H1 (cell line): ENCODE results near the gene GPATCH2.

ENCODE experiments used
- BACH1 ChIP-seq: IDR thresholded peaks from 2 replicates; pipeline ENCODE4 v1.6.1; 2012; ENCODE audit warnings: low read length, improper control_type of control experiment
- CTCF ChIP-seq, 3 experiments: IDR thresholded peaks; 1 replicate in 2 of 3; 2 replicates in 1 of 3; pipeline versions ENCODE4 v1.5.1 to v1.6.1; 2011; ENCODE audit warnings: low read length in 3 of 3, mild to moderate bottlenecking in 3 of 3, inconsistent platforms in 2 of 3, low read depth in 1 of 3, moderate library complexity in 1 of 3; ENCODE audit not compliant: insufficient read depth in 1 of 3; ENCODE audit errors: control extremely low read depth in 1 of 3
- EP300 ChIP-seq, 2 experiments: IDR thresholded peaks; 1 replicate in 1 of 2; 2 replicates in 1 of 2; pipeline ENCODE4 v1.6.1; 2011 to 2012; ENCODE audit warnings: low read depth in 2 of 2, low read length in 2 of 2, mild to moderate bottlenecking in 2 of 2, borderline replicate concordance in 1 of 2, inconsistent platforms in 1 of 2, moderate library complexity in 1 of 2
- KDM1A ChIP-seq: fragments of 200-600, 300-600 bp; sonication (generic); IDR thresholded peaks from 2 replicates; pipeline ENCODE4 v1.7.1; 2016; ENCODE audit warnings: mild to moderate bottlenecking, low read length, borderline replicate concordance
- MAX ChIP-seq: IDR thresholded peaks from 2 replicates; pipeline ENCODE4 v1.6.1; 2012; ENCODE audit warnings: inconsistent platforms
- POU5F1 ChIP-seq: IDR thresholded peaks from 2 replicates; pipeline ENCODE4 v1.6.1; 2011; ENCODE audit warnings: low read depth, mild to moderate bottlenecking, low read length, moderate library complexity
- RAD21 ChIP-seq, 2 experiments: IDR thresholded peaks in 1 of 2; conservative IDR thresholded peaks in 1 of 2; 2 replicates each; pipeline ENCODE4 v1.6.1; 2011; ENCODE audit warnings: low read depth in 2 of 2, low read length in 2 of 2, improper control_type of control experiment in 1 of 2, inconsistent platforms in 1 of 2, mild to moderate bottlenecking in 1 of 2, moderate library complexity in 1 of 2
- TAF1 ChIP-seq: IDR thresholded peaks from 2 replicates; pipeline ENCODE4 v1.6.1; 2011; ENCODE audit warnings: mild to moderate bottlenecking, low read depth, low read length
- USF2 ChIP-seq: IDR thresholded peaks from 2 replicates; pipeline ENCODE4 v1.6.1; 2011; ENCODE audit warnings: low read length, improper control_type of control experiment
- ZNF274 ChIP-seq: IDR thresholded peaks from 2 replicates; pipeline ENCODE4 v1.7.0; 2012; ENCODE audit warnings: low read length, borderline replicate concordance; ENCODE audit errors: extremely low read depth

GRCh38 chr1:217402301-217402700 is 228.6 kb downstream of the GPATCH2 start:
- TF ChIP-seq RAD21 (IDR thresholded peaks at IDR 0.05 in 1 of 2, conservative IDR thresholded peaks at IDR 0.05 in 1 of 2; ENCODE audit: low read depth in 2 of 2, low read length in 2 of 2), result no peak
- TF ChIP-seq CTCF (IDR thresholded peaks at IDR 0.05; ENCODE audit: control extremely low read depth in 1 of 3, insufficient read depth in 1 of 3, low read depth in 1 of 3, low read length in 3 of 3), result no peak
- TF ChIP-seq MAX, result no peak
- TF ChIP-seq ZNF274, result no peak
- no peak for TF ChIP-seq BACH1
- TF ChIP-seq TAF1, result no peak
- TF ChIP-seq POU5F1, result no peak
- no peak for TF ChIP-seq KDM1A
- no peak for TF ChIP-seq USF2
- TF ChIP-seq EP300 (IDR thresholded peaks at IDR 0.05; ENCODE audit: borderline replicate concordance in 1 of 2, low read depth in 2 of 2, low read length in 2 of 2), result no peak
